ENCODE results near the gene PET117.

The PET117 gene

DNA sequence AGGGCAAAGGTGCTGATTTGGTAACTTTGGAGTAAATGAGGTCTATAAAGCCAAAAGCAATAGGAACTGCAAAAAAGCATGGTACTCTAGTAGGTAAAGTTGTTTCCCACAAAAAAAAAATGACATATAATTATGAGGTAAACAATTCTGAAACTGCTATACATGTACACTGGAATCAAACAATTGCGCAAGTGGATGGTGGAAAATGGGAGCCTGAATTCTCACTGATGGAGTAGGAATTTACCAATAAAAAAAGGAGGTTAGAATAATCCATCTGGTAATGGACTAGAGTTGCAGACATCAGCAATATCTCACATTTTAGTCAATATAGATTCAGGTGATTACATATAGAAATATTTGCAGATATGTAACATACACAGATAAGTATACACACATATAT, 5.0 kb upstream of the PET117 start:
- no peaks in the 10 kb centered on the region for H3K36me3 ChIP-seq (replicated peaks)
- H3K9me3 ChIP-seq, result no peaks in the 10 kb centered on the region
- DNase-seq (ENCODE audit: low spot score in 2 of 2), result no peak
- H3K4me1 ChIP-seq, result no peaks in the 10 kb centered on the region; the same call in 1 of the 2 replicates
- H3K27me3 ChIP-seq (ENCODE audit: low read depth), result no peaks in the 10 kb centered on the region
- H3K4me3 ChIP-seq, result no peak overlapping the region
- in situ Hi-C loops (cut with MboI; ENCODE audit: low sequenced_read_pairs), result no loop called here

DNA sequence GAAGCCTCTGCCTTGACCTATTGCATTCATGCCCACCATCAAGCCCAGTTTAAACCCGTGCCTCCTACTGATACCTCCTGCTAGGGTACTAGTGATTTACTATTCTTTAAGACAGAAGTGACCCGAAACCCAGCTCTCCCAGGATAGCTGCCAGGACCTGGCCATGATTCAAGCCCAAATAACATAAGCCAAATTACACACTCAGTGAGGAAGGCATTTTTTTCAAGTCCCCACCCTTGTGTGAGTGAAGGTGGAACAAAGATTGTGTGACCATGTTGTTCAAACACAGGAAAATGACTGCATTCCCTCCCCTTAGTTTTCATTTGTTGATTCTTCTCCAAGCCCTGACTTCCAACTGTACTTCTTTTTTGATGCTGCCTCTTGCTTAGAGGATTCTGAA, 3.7 kb upstream of the PET117 start:
- in situ Hi-C loops (cut with MboI; ENCODE audit: low sequenced_read_pairs), result no loop called here
- H3K4me3 ChIP-seq, result no peak overlapping the region
- no peaks in the 10 kb centered on the region; the same call in 1 of the 2 replicates for H3K4me1 ChIP-seq
- no peaks in the 10 kb centered on the region for H3K27me3 ChIP-seq (ENCODE audit: low read depth)
- no peaks in the 10 kb centered on the region for H3K36me3 ChIP-seq (replicated peaks)
- H3K9me3 ChIP-seq, result no peaks in the 10 kb centered on the region
- no peak for DNase-seq (ENCODE audit: low spot score in 2 of 2)

DNA sequence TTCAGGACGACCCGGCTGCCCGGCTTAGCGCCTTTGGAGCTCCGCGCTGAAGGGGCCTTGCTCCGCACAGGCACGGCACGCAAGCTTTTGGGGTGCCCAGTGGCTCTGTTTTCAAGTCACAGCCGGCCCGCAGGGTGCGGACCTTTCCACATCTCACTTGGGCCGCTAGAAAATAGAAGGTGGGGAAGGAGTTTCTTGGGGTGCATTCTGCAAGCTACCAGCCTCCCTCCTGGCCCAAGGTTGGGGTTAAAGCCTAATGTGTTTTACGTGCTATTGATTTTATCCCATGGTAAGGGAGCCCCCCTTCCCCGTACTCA, 561 bp downstream of the PET117 start:
- Histone ChIP-seq H3K36me3 (replicated peaks) (peaks cover 13% of the 10 kb centered on the region), H3K4me1 (no peaks in the 10 kb centered on the region; the same call in none of the 2 replicates), H3K27me3 (ENCODE audit: low read depth) (no peaks in the 10 kb centered on the region), H3K9me3 (no peaks in the 10 kb centered on the region), H3K4me3 (peak overlapping the region; percentile 72)
- no peak for DNase-seq (ENCODE audit: low spot score in 2 of 2)
- in situ Hi-C loops (cut with MboI; ENCODE audit: low sequenced_read_pairs), result no loop called here

DNA sequence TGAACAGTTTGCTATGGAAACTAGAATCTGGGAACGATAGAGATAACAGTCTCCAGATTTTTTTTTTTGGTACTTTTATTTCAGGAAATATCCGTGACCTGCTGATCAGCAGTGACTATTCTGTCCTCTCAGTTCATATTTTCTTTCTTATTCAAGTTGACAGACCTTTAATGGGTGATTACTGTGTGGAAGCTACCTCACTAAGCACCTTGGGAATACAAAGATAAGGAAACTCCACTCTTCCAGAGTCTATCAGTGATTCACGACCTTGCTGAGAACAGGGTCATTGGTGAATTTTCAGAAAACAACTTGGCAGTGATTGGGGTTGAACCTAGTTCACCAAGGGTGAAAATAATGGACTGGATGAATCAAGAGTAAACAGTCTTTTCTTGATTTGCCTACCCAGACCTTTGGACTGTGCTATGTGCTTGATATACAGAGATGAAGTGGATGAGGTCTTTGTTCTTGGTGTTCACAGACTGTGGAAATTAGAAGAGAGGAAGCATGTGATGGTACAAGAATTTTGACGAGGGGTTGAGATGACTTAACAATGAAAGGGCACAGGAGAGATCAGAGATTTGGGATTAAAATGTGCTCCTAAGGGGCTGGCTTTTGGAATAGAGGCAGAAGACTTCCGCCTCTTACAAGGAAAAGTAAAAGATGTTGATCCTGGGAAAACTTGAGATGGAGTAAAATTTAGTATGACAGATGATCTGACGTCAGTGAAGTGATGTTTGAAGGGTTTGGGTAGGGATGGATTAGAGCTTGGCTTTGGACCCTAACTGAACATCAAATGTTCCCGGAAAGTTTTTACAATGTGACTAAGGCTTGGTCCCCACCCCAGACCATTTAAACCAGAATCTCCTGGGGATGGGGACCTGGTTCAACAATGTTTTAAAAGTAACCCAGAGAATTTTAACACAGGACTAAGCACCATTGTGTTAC, 1.2 kb downstream of the PET117 start:
- Histone ChIP-seq H3K9me3 (no peaks in the 10 kb centered on the region), H3K27me3 (ENCODE audit: low read depth) (no peaks in the 10 kb centered on the region), H3K4me3 (peak overlapping the region; percentile 72), H3K4me1 (no peaks in the 10 kb centered on the region; the same call in none of the 2 replicates), H3K36me3 (replicated peaks) (peaks cover 16% of the 10 kb centered on the region)
- DNase-seq (ENCODE audit: low spot score in 2 of 2), result no peak
- in situ Hi-C loops (cut with MboI; ENCODE audit: low sequenced_read_pairs), result no loop called here

- Histone ChIP-seq H3K4me3 (no peak overlapping the region), H3K36me3 (replicated peaks) (peaks cover 20% of the 10 kb centered on the region), H3K4me1 (no peaks in the 10 kb centered on the region; the same call in none of the 2 replicates), H3K27me3 (ENCODE audit: low read depth) (no peaks in the 10 kb centered on the region), H3K9me3 (no peaks in the 10 kb centered on the region)
- in situ Hi-C loops (cut with MboI; ENCODE audit: low sequenced_read_pairs), result no loop called here
- no peak for DNase-seq (ENCODE audit: low spot score in 2 of 2)
These were observed 2.2 kb downstream of the PET117 start for GRCh38 chr20:18139832-18140231.

DNA sequence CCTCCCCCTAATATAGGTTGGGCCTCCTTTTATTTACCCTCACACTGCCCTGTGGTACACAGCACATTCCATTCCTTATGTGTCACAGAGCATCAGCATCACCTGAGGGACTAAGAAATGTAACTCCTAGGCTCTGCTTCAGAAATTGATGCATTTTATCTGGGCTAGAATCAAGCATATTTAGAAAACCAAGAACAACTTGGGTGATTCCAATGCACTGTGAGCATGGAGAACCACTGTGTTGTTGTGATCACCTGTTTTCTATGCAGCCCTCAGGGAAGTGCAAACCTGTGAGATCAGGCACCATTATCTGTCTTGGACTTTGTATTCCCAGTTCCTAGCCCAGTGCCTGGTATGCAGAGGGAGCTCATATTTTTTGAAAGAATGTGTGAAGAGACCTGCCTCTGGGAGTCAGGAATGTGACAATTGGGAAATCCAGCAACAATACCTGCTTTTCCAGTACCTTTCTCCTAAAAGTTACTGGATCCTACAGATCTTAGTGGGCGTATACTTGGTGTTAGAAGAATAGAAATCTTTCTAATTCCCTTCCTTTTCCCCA, 7.0 kb downstream of the PET117 start:
- Histone ChIP-seq H3K4me3 (no peak overlapping the region), H3K9me3 (no peaks in the 10 kb centered on the region), H3K27me3 (ENCODE audit: low read depth) (no peaks in the 10 kb centered on the region), H3K36me3 (replicated peaks) (peaks cover 26% of the 10 kb centered on the region), H3K4me1 (no peaks in the 10 kb centered on the region; the same call in 1 of the 2 replicates)
- DNase-seq (ENCODE audit: low spot score in 2 of 2), result no peak
- in situ Hi-C loops (cut with MboI; ENCODE audit: low sequenced_read_pairs), result no loop called here

GRCh38 chr20:18154342-18154741, 16.7 kb downstream of the PET117 start:
- in situ Hi-C loops (cut with MboI; ENCODE audit: low sequenced_read_pairs), result no loop called here

GRCh38 chr20:18156045-18156444, 18.4 kb downstream of the PET117 start:
- peaks cover 18% of the 10 kb centered on the region for H3K36me3 ChIP-seq (replicated peaks)
- no peaks in the 10 kb centered on the region for H3K9me3 ChIP-seq
- peaks cover 14% of the 10 kb centered on the region for H3K4me1 ChIP-seq
- in situ Hi-C loops (cut with MboI; ENCODE audit: low sequenced_read_pairs), result no loop called here
- DNase-seq (ENCODE audit: low spot score in 2 of 2), result no peak
- H3K4me3 ChIP-seq, result no peak overlapping the region
- H3K27me3 ChIP-seq (ENCODE audit: low read depth), result no peaks in the 10 kb centered on the region

More at GRCh38 chr20:18154342-18154741, 16.7 kb downstream of the PET117 start:
- Histone ChIP-seq H3K27me3 (ENCODE audit: low read depth) (no peaks in the 10 kb centered on the region), H3K36me3 (replicated peaks) (peaks cover 18% of the 10 kb centered on the region), H3K9me3 (no peaks in the 10 kb centered on the region), H3K4me3 (no peak overlapping the region), H3K4me1 (peaks cover 14% of the 10 kb centered on the region)
- DNase-seq (ENCODE audit: low spot score in 2 of 2), result no peak

DNA sequence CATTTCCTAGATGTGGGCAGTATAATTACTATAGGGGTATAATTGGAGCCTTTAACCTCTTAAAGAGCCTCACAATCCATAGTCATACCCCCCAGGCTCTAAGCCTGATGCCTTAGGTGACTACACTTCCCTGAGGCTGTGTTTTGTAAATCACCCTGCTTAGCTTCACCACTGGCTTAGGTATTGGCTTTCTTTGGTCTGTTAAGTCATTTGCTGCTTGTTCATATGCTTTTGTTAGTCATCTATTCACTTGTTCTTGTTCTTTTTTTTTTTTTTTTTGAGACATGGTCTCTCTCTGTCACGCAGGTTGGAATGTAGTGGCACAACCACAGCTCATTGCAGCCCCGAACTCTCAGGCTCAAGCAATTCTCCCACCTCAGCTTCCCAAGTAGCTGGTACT, 26.7 kb downstream of the PET117 start:
- no peak for DNase-seq (ENCODE audit: low spot score in 2 of 2)
- H3K36me3 ChIP-seq (replicated peaks), result peaks cover 26% of the 10 kb centered on the region
- in situ Hi-C loops (cut with MboI; ENCODE audit: low sequenced_read_pairs), result no loop called here

GRCh38 chr20:18165553-18165952, 27.9 kb downstream of the PET117 start:
- Histone ChIP-seq H3K27me3 (ENCODE audit: low read depth) (no peaks in the 10 kb centered on the region), H3K4me3 (no peak overlapping the region), H3K4me1 (no peaks in the 10 kb centered on the region; the same call in none of the 2 replicates), H3K36me3 (replicated peaks) (peaks cover 26% of the 10 kb centered on the region), H3K9me3 (no peaks in the 10 kb centered on the region)
- DNase-seq (ENCODE audit: low spot score in 2 of 2), result no peak
- in situ Hi-C loops (cut with MboI; ENCODE audit: low sequenced_read_pairs), result no loop called here

More for the DNA sequence above, 26.7 kb downstream of the PET117 start:
- H3K4me1 ChIP-seq, result no peaks in the 10 kb centered on the region; the same call in none of the 2 replicates
- H3K27me3 ChIP-seq (ENCODE audit: low read depth), result no peaks in the 10 kb centered on the region
- no peaks in the 10 kb centered on the region for H3K9me3 ChIP-seq
- H3K4me3 ChIP-seq, result no peak overlapping the region

DNA sequence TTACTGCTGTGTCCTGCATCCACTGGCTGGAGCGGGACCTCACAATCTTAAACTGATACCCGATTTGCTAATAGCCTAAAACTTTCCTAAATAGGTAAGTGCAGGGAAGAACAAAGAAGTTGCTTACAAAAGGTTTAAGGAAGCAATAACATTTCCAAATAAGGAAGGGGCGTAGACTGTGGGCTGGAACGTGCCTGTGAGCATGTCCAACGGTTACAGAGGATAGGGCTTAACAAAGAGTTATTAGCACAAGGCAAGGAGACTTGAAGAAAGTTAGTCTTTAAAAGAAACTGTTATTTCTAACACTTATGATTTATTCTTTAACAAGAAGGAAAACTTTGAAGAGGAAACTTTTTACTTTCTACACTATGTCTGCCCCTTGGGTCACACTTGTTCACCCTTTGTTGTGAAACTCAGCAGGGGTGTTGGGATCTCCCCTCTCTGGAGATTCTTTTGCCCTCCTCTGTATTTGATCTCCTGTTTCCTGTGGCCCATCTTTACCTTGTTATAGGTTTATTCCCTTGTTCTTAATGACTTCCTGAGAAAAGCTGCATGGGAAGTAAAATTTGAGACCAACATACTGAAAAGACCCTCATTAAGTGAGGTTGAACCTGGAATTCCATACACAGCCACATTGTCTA, 28.7 kb downstream of the PET117 start:
- H3K9me3 ChIP-seq, result no peaks in the 10 kb centered on the region
- no peaks in the 10 kb centered on the region for H3K27me3 ChIP-seq (ENCODE audit: low read depth)
- H3K4me3 ChIP-seq, result no peak overlapping the region
- in situ Hi-C loops (cut with MboI; ENCODE audit: low sequenced_read_pairs), result no loop called here
- peaks cover 26% of the 10 kb centered on the region for H3K36me3 ChIP-seq (replicated peaks)
- no peak for DNase-seq (ENCODE audit: low spot score in 2 of 2)
- no peaks in the 10 kb centered on the region; the same call in none of the 2 replicates for H3K4me1 ChIP-seq

- Histone ChIP-seq H3K4me3 (no peak overlapping the region), H3K27me3 (ENCODE audit: low read depth) (no peaks in the 10 kb centered on the region), H3K9me3 (no peaks in the 10 kb centered on the region), H3K36me3 (replicated peaks) (peaks cover 20% of the 10 kb centered on the region), H3K4me1 (no peaks in the 10 kb centered on the region; the same call in none of the 2 replicates)
- in situ Hi-C loops (cut with MboI; ENCODE audit: low sequenced_read_pairs), result no loop called here
- DNase-seq (ENCODE audit: low spot score in 2 of 2), result no peak
These were observed 29.3 kb downstream of the PET117 start for GRCh38 chr20:18166950-18167349.

- in situ Hi-C loops (cut with MboI; ENCODE audit: low sequenced_read_pairs), result no loop called here
These were observed 34.7 kb downstream of the PET117 start for GRCh38 chr20:18172379-18172778.

More at GRCh38 chr20:18172379-18172778, 34.7 kb downstream of the PET117 start:
- Histone ChIP-seq H3K27me3 (ENCODE audit: low read depth) (no peaks in the 10 kb centered on the region), H3K4me1 (peaks cover under 1% of the 10 kb centered on the region; the same call in 1 of the 2 replicates), H3K36me3 (replicated peaks) (peaks cover 8% of the 10 kb centered on the region), H3K4me3 (no peak overlapping the region), H3K9me3 (no peaks in the 10 kb centered on the region)
- no peak for DNase-seq (ENCODE audit: low spot score in 2 of 2)

All from HAP-1 (cell line).